Islet precursor cell (in vitro differentiated cells): ENCODE measurements around the gene MYO7B.

ENCODE experiments used
- DNase-seq: peaks from one replicate; pipeline ENCODE4 v3.0.0-alpha.2; 2018

Gene MYO7B

GRCh38 chr2:127652786-127653357 lies 117.4 kb downstream of the MYO7B start:
- no peak for DNase-seq

- no peak for DNase-seq
These were observed 118.1 kb downstream of the MYO7B start for GRCh38 chr2:127653421-127654083.

- DNase-seq: no peak
These were observed 118.8 kb downstream of the MYO7B start for GRCh38 chr2:127654084-127654837.

- no peak for DNase-seq
These were observed 119.3 kb downstream of the MYO7B start for GRCh38 chr2:127654838-127655175.

GRCh38 chr2:127655209-127656073 lies 120.0 kb downstream of the MYO7B start:
- DNase-seq: no peak

- DNase-seq: no peak
These were observed 121.2 kb downstream of the MYO7B start for GRCh38 chr2:127656569-127657231.

- no peak for DNase-seq
These were observed 121.7 kb downstream of the MYO7B start for GRCh38 chr2:127657232-127657595.

GRCh38 chr2:127658146-127658545 lies 122.7 kb downstream of the MYO7B start:
- no peak for DNase-seq

- no peak for DNase-seq
These were observed 123.3 kb downstream of the MYO7B start for GRCh38 chr2:127658641-127659407.

- no peak for DNase-seq
These were observed 124.2 kb downstream of the MYO7B start for GRCh38 chr2:127659408-127660290.

GRCh38 chr2:127660291-127660578 lies 124.8 kb downstream of the MYO7B start:
- no peak for DNase-seq

- DNase-seq: peak; percentile 87
These were observed 125.7 kb downstream of the MYO7B start for GRCh38 chr2:127661072-127661649.

- peak; percentile 51 for DNase-seq
These were observed 126.5 kb downstream of the MYO7B start for GRCh38 chr2:127661949-127662510.

GRCh38 chr2:127662937-127663565 lies 127.6 kb downstream of the MYO7B start:
- DNase-seq: peak; percentile 56

- DNase-seq: no peak
These were observed 128.1 kb downstream of the MYO7B start for GRCh38 chr2:127663566-127664064.

GRCh38 chr2:127664065-127664894 lies 128.8 kb downstream of the MYO7B start:
- DNase-seq: peak; percentile 75

GRCh38 chr2:127664895-127665225 lies 129.4 kb downstream of the MYO7B start:
- DNase-seq: no peak

GRCh38 chr2:127665267-127665893 lies 129.9 kb downstream of the MYO7B start:
- DNase-seq: peak; percentile 33
